ENCODE measurements around the gene ITFG1.

Gene ITFG1

GRCh38 chr16:47460711-47461597 is at the start of gene ITFG1, which contains the start of gene PHKB:
Gene ITFG1, minus strand, starts transcription at chr16:47461063. Its CDS starts 18 bp downstream, at chr16:47461045.
Gene PHKB, plus strand, starts transcription at chr16:47461331. Its CDS starts 20 bp downstream, at chr16:47461351.
- no peak for TF ChIP-seq CTCF (IDR thresholded peaks at IDR 0.05; ENCODE audit: low read length, missing control alignments)
- DNase-seq (ENCODE audit: low read depth), result peak; percentile 92
- H3K4me3 ChIP-seq (replicated peaks; ENCODE audit: low read depth, low read length), result peak within 1 kb of the TSS; percentile 98

GRCh38 chr16:47507701-47508100 is 46.8 kb upstream of the ITFG1 start:
- H3K4me3 ChIP-seq (replicated peaks; ENCODE audit: low read depth, low read length), result no peak overlapping the region
- no peak for TF ChIP-seq CTCF (IDR thresholded peaks at IDR 0.05; ENCODE audit: low read length, missing control alignments)
- DNase-seq (ENCODE audit: low read depth), result peak; percentile 8

- no peak overlapping the region for H3K4me3 ChIP-seq (replicated peaks; ENCODE audit: low read depth, low read length)
- TF ChIP-seq CTCF (IDR thresholded peaks at IDR 0.05; ENCODE audit: low read length, missing control alignments), result no peak
- DNase-seq (ENCODE audit: low read depth), result no peak
These were observed 45.9 kb upstream of the ITFG1 start for GRCh38 chr16:47506800-47507199.

GRCh38 chr16:47504599-47504998 is 43.7 kb upstream of the ITFG1 start:
- H3K4me3 ChIP-seq (replicated peaks; ENCODE audit: low read depth, low read length), result no peak overlapping the region
- DNase-seq (ENCODE audit: low read depth), result peak; percentile 7
- TF ChIP-seq CTCF (IDR thresholded peaks at IDR 0.05; ENCODE audit: low read length, missing control alignments), result no peak

GRCh38 chr16:47503936-47504335 is 43.1 kb upstream of the ITFG1 start:
- TF ChIP-seq CTCF (IDR thresholded peaks at IDR 0.05; ENCODE audit: low read length, missing control alignments), result no peak
- DNase-seq (ENCODE audit: low read depth), result no peak
- no peak overlapping the region for H3K4me3 ChIP-seq (replicated peaks; ENCODE audit: low read depth, low read length)

DNA sequence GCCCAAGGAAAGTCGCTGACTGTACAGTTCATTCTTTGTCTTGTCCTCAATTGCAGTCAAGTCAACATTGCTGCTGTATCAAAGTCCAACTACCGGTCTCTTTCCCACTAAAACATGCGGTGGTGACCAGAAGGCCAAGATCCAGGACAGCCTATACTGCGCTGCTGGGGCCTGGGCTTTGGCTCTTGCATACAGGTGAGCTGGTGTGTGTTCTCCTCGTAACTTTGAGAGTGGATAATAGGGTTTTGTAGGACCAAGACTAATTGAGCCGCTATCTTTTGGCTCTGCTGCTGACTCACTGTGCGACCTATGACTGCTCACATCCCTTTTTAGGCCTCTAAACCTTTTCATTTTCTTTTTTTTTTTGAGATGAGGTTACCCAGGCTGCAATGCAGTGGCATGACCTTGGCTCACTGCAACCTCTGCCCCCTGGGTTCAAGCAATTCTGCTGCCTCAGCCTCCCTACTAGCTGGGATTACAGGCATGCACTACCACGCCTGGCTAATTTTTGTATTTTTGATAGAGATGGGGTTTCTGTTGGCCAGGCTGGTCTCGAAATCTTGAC is 38.9 kb upstream of the ITFG1 start:
- DNase-seq (ENCODE audit: low read depth), result no peak
- no peak for TF ChIP-seq CTCF (IDR thresholded peaks at IDR 0.05; ENCODE audit: low read length, missing control alignments)
- no peak overlapping the region for H3K4me3 ChIP-seq (replicated peaks; ENCODE audit: low read depth, low read length)

All from fibroblast of pulmonary artery (primary cell).